ENCODE data around the gene DES.
A peak's percentile ranks its signal among the peaks of the same experiment; 100 is the strongest.

The DES gene

DNA sequence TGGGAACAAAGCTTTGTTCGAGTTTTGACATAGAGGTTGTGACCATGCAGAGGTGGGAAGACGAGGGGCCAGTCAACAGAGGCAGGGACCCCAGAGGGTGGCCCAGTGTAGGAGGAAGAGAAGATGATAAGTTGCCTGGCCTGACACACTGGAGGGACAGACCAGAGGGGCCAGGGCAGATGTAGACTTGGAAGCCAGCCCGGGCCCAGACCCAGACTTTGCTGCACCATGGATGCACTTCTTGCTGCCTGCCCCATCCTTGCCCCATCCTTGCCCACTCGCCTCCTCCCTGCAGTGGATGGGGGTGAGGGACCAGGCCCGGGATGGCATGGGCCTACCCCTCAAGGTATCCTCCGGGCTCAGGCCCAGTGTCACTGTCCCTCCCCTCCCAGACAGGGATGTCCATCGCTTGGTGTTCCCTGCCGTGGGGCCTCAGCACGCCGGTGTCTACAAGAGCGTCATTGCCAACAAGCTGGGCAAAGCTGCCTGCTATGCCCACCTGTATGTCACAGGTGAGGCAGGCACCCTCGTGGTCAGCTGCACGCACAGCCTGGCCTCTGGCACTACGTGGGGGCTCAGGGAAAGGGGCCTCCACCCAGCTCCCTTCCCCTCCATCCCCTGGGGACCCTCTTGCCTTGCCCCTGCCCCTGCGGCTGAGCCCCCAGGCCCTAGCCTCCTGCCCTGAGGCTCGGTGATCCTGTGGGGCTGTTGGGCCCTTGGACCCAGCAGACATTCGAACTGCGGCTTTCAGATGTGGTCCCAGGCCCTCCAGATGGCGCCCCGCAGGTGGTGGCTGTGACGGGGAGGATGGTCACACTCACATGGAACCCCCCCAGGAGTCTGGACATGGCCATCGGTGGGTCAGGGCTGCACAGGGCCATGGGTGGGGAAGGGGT is 53.5 kb downstream of the DES start:
- H3K4me1 ChIP-seq (ENCODE audit: insufficient read depth, low read length): no peaks in the 10 kb centered on the region
- H3K36me3 ChIP-seq (ENCODE audit: insufficient read depth, low read length): no peaks in the 10 kb centered on the region
- no peak overlapping the region for H3K9ac ChIP-seq (ENCODE audit: low read depth, low read length)
- no peak overlapping the region for H3K4me3 ChIP-seq (ENCODE audit: low read length)
- 90% methylated on average over 22 of the region's 22 CpGs for WGBS
- no peaks in the 10 kb centered on the region for H3K9me3 ChIP-seq (ENCODE audit: insufficient read depth, low read depth, low read length)
- H3K27me3 ChIP-seq (ENCODE audit: insufficient read depth, low read length): no peaks in the 10 kb centered on the region
- H3K27ac ChIP-seq (ENCODE audit: low read depth, low read length): no peak overlapping the region

DNA sequence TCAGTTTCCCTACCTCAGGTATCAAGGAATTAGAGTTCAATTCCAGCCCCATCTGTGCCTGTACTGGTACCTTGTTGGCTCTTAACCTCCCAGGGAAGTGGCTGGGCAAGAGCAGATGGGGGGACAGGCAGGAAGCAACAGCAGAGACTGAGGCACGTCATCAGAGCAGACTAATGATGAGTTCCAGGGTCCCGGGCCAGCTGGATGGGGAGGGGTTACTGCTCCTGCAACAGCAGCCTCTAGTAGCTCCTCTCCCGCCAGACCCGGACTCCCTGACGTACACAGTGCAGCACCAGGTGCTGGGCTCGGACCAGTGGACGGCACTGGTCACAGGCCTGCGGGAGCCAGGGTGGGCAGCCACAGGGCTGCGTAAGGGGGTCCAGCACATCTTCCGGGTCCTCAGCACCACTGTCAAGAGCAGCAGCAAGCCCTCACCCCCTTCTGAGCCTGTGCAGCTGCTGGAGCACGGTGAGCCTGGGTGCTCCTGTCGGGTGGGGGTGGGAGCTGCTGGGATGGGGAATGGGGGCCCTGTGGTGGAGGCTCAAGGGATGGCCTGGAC is 54.5 kb downstream of the DES start:
- Histone ChIP-seq H3K9ac (ENCODE audit: low read depth, low read length) (no peak overlapping the region), H3K27ac (ENCODE audit: low read depth, low read length) (no peak overlapping the region), H3K27me3 (ENCODE audit: insufficient read depth, low read length) (no peaks in the 10 kb centered on the region), H3K4me1 (ENCODE audit: insufficient read depth, low read length) (no peaks in the 10 kb centered on the region), H3K9me3 (ENCODE audit: insufficient read depth, low read depth, low read length) (no peaks in the 10 kb centered on the region), H3K4me3 (ENCODE audit: low read length) (no peak overlapping the region), H3K36me3 (ENCODE audit: insufficient read depth, low read length) (no peaks in the 10 kb centered on the region)
- 92% methylated on average over 12 of the region's 12 CpGs for WGBS

DNA sequence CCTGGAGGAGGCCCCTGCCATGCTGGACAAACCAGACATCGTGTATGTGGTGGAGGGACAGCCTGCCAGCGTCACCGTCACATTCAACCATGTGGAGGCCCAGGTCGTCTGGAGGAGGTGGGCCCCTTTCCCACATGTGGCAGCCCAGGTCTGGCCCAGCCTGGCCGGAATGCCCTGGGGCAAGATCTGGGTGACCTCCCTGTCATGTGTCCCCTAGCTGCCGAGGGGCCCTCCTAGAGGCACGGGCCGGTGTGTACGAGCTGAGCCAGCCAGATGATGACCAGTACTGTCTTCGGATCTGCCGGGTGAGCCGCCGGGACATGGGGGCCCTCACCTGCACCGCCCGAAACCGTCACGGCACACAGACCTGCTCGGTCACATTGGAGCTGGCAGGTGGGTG is 55.3 kb downstream of the DES start:
- no peak overlapping the region for H3K9ac ChIP-seq (ENCODE audit: low read depth, low read length)
- H3K4me3 ChIP-seq (ENCODE audit: low read length): no peak overlapping the region
- H3K27me3 ChIP-seq (ENCODE audit: insufficient read depth, low read length): no peaks in the 10 kb centered on the region
- H3K9me3 ChIP-seq (ENCODE audit: insufficient read depth, low read depth, low read length): no peaks in the 10 kb centered on the region
- H3K27ac ChIP-seq (ENCODE audit: low read depth, low read length): no peak overlapping the region
- H3K4me1 ChIP-seq (ENCODE audit: insufficient read depth, low read length): no peaks in the 10 kb centered on the region
- WGBS: 95% methylated on average over 18 of the region's 18 CpGs
- H3K36me3 ChIP-seq (ENCODE audit: insufficient read depth, low read length): no peaks in the 10 kb centered on the region

DNA sequence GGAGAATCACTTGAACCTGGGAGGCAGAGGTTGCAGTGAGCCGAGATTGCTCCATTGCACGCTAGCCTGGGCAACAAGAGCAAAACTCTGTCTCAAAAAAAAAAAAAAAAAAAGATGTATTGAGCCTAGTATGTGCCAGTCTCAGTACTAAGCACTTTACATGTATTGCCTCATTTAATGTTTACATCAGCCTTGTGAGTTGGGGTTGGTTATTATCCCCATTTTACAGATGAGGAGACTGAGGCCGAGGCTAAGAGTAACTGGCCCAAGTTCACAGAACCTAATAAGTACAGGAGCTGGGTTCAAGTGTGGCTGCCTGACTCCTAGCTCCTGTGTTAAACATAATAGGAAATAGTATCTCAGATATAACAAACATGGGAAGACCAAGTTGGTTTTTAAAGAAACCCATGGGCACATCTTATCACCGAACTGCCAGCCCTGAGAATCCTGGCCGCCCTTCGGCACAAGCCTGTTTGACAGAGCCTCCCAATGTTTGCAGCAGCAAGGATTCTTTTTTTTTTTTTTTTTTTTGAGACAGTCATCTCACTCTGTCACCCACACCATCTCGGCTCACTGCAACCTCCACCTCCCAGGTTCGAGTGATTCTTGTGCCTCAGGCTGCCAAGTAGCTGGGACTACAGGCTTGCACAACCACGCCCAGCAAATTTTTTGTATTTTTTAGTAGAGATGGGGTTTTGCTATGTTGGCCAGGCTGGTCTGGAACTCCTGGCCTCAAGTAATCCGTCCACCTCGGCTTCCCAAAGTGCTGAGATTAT is 56.3 kb downstream of the DES start:
- Histone ChIP-seq H3K4me1 (ENCODE audit: insufficient read depth, low read length) (no peaks in the 10 kb centered on the region), H3K27ac (ENCODE audit: low read depth, low read length) (no peak overlapping the region), H3K9ac (ENCODE audit: low read depth, low read length) (no peak overlapping the region), H3K9me3 (ENCODE audit: insufficient read depth, low read depth, low read length) (no peaks in the 10 kb centered on the region), H3K4me3 (ENCODE audit: low read length) (no peak overlapping the region), H3K36me3 (ENCODE audit: insufficient read depth, low read length) (no peaks in the 10 kb centered on the region), H3K27me3 (ENCODE audit: insufficient read depth, low read length) (no peaks in the 10 kb centered on the region)
- 84% methylated on average over 11 of the region's 11 CpGs for WGBS

DNA sequence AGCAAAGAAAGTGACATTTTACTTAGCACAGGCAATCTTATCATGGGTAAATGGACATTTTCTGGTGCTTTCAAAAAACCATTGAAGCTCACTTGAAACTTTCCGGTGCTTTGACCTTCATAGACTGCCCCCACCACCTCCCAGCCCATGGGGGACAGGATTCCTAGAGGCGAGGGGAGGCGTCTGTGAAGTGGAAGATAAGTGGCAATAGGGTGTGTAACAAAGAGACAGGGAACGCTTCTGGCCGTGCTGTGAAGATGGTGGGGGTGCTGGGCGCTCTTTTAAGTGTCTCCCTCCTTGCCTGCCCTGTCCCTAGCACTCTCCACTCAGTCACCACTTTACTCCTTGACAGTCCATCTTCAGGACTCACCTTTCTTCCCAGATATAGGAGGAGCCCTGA is 57.1 kb downstream of the DES start:
- no peak overlapping the region for H3K27ac ChIP-seq (ENCODE audit: low read depth, low read length)
- H3K9ac ChIP-seq (ENCODE audit: low read depth, low read length): no peak overlapping the region
- H3K36me3 ChIP-seq (ENCODE audit: insufficient read depth, low read length): no peaks in the 10 kb centered on the region; the same call in 1 of the 2 replicates
- no peaks in the 10 kb centered on the region for H3K27me3 ChIP-seq (ENCODE audit: insufficient read depth, low read length)
- H3K9me3 ChIP-seq (ENCODE audit: insufficient read depth, low read depth, low read length): no peaks in the 10 kb centered on the region
- no peak overlapping the region for H3K4me3 ChIP-seq (ENCODE audit: low read length)
- WGBS: 69% methylated on average over 5 of the region's 6 CpGs
- H3K4me1 ChIP-seq (ENCODE audit: insufficient read depth, low read length): no peaks in the 10 kb centered on the region

DNA sequence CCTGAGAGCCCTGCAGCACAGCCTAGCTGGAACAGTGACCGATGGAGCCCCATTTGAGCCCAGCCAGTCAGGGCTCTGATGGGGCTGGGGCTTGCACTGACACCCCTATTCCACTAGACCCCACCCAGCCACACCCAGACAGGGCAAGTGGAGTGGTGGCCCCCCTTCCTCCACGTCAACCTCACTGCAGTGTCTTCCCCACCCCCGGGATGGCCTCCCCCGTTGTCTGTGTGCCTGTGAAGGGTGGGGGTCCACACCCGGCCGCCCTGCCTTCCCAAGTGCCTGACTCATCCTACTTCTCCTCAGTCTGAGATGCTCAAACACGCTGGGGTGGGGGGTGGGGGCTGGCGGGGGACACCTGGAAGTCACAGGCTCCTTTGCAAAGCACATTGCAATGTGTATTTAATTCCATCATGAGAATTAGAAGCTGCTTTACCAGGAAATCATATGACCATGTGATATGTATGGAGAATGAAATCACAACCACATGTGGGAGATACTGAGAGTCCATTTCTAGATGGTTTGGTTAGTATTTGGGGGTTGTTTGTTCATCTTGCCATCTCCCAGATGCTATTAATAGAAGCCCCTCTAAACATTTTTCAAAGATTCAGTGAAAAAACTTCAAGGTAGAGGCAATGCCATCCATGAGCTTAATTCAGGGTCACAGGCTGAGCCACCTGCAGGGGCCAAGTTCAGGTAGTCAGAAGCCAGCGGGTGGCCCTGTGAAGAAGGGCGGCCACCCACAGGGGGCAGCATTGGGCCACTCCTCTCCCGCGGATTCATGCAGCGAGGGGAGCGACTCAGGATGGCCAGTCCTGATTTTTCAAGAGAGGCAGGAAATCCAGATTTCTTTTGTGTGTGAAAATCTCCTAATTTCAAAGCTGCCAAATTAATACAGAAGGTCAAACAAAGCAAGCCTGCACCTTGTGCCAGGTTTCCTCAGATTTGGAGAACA is 57.8 kb downstream of the DES start:
- Histone ChIP-seq H3K36me3 (ENCODE audit: insufficient read depth, low read length) (no peaks in the 10 kb centered on the region; the same call in 1 of the 2 replicates), H3K9ac (ENCODE audit: low read depth, low read length) (no peak overlapping the region), H3K27me3 (ENCODE audit: insufficient read depth, low read length) (no peaks in the 10 kb centered on the region), H3K4me3 (ENCODE audit: low read length) (peak overlapping the region; percentile 50), H3K9me3 (ENCODE audit: insufficient read depth, low read depth, low read length) (no peaks in the 10 kb centered on the region), H3K4me1 (ENCODE audit: insufficient read depth, low read length) (no peaks in the 10 kb centered on the region), H3K27ac (ENCODE audit: low read depth, low read length) (no peak overlapping the region)
- 28% methylated on average over 10 of the region's 14 CpGs for WGBS
